GM23338 (cell line): ENCODE data around the gene MAPK1. TPM values are rescaled to one million over a fixed set of nuclear protein-coding genes. Genes with fewer than 3 reads are reported as not detected.

ENCODE experiments used
- ATAC-seq: fragments of 200-7000 bp; cut with Tn5 transposase; 3 replicates; pipeline ENCODE4 v1.9.1; 2020
- DNase-seq: peaks from one replicate; pipeline ENCODE4 v3.0.0-alpha.2; 2015; ENCODE audit warnings: low spot score
- H2AFZ ChIP-seq: fragments of 200-600 bp; sonication (generic); 2 replicates; pipeline ENCODE4 v1.8.0; 2016; ENCODE audit warnings: antibody characterized with exemption, mild to moderate bottlenecking, moderate library complexity
- H3F3A ChIP-seq: fragments of 200-600 bp; sonication (generic); replicated peaks from 2 replicates; pipeline ENCODE4 v1.8.0; 2017; ENCODE audit warnings: antibody characterized with exemption, mixed run types, low read depth
- H3K27ac ChIP-seq: fragments of 200-600 bp; sonication (generic); 2 replicates; pipeline ENCODE4 v1.6.1; 2016; ENCODE audit warnings: low read depth
- H3K27me3 ChIP-seq: fragments of 200-600 bp; sonication (generic); 2 replicates; pipeline ENCODE4 v1.8.0; 2016; ENCODE audit warnings: mild to moderate bottlenecking, mixed run types, moderate library complexity; ENCODE audit not compliant: insufficient read depth
- H3K36me3 ChIP-seq: fragments of 200-600 bp; sonication (generic); 2 replicates; pipeline ENCODE4 v1.8.0; 2016; ENCODE audit warnings: mild to moderate bottlenecking; ENCODE audit not compliant: insufficient read depth
- H3K4me1 ChIP-seq: fragments of 200-600 bp; sonication (generic); 2 replicates; pipeline ENCODE4 v1.8.0; 2016; ENCODE audit warnings: mild to moderate bottlenecking, moderate library complexity; ENCODE audit not compliant: insufficient read depth
- H3K4me2 ChIP-seq: fragments of 200-600 bp; sonication (generic); 2 replicates; pipeline ENCODE4 v1.7.1; 2017; ENCODE audit warnings: mixed run types
- H3K4me3 ChIP-seq: fragments of 200-600 bp; sonication (generic); 2 replicates; pipeline ENCODE4 v1.6.1; 2016; ENCODE audit warnings: mixed run types
- H3K79me2 ChIP-seq: fragments of 200-600 bp; sonication (generic); replicated peaks from 2 replicates; pipeline ENCODE4 v1.8.0; 2017; ENCODE audit warnings: mild to moderate bottlenecking; ENCODE audit not compliant: insufficient read depth
- H3K9me2 ChIP-seq: fragments of 200-600 bp; sonication (generic); 2 replicates; pipeline ENCODE4 v1.8.0; 2017; ENCODE audit not compliant: insufficient read depth
- H4K20me1 ChIP-seq: fragments of 200-600 bp; sonication (generic); replicated peaks from 2 replicates; pipeline ENCODE4 v1.8.0; 2017; ENCODE audit warnings: mild to moderate bottlenecking; ENCODE audit not compliant: insufficient read depth
- H3K27ac Mint-ChIP-seq: 2 replicates; pipeline ENCODE4 v1.8.0; 2020; ENCODE audit warnings: inconsistent platforms, mild to moderate bottlenecking, moderate library complexity, mixed read lengths
- H3K27me3 Mint-ChIP-seq: 3 replicates; pipeline ENCODE4 v1.8.0; 2022; ENCODE audit warnings: low read depth, mild to moderate bottlenecking, moderate library complexity, mixed read lengths, inconsistent platforms; ENCODE audit not compliant: insufficient read depth, poor library complexity
- H3K36me3 Mint-ChIP-seq: 3 replicates; pipeline ENCODE4 v1.8.0; 2021; ENCODE audit warnings: low read depth, mild to moderate bottlenecking, inconsistent platforms, moderate library complexity, mixed read lengths
- H3K4me1 Mint-ChIP-seq: 3 replicates; pipeline ENCODE4 v1.8.0; 2020; ENCODE audit warnings: mild to moderate bottlenecking, inconsistent platforms, mixed read lengths
- H3K4me3 Mint-ChIP-seq: 3 replicates; pipeline ENCODE4 v1.8.0; 2021; ENCODE audit warnings: moderate library complexity, mild to moderate bottlenecking, inconsistent platforms, mixed read lengths
- H3K9me3 Mint-ChIP-seq: 3 replicates; pipeline ENCODE4 v1.8.0; 2020; ENCODE audit warnings: moderate library complexity, mild to moderate bottlenecking, inconsistent platforms, mixed read lengths
- EZH2 ChIP-seq: fragments of 200-600 bp; sonication (generic); IDR thresholded peaks from one replicate; pipeline ENCODE4 v1.8.0; 2017; ENCODE audit warnings: antibody characterized with exemption, mild to moderate bottlenecking, low read depth; ENCODE audit not compliant: unreplicated experiment
- NANOG ChIP-seq: IDR thresholded peaks from 2 replicates; pipeline ENCODE4 v1.6.1; 2016; ENCODE audit warnings: antibody characterized with exemption, borderline replicate concordance
- POLR2AphosphoS5 ChIP-seq: IDR thresholded peaks from 2 replicates; pipeline ENCODE4 v1.6.1; 2016; ENCODE audit warnings: antibody characterized with exemption, low read depth
- STAT1 ChIP-seq: IDR thresholded peaks from one replicate; pipeline ENCODE4 v1.6.1; 2016; ENCODE audit warnings: antibody characterized with exemption; ENCODE audit not compliant: unreplicated experiment
- ZNF114 ChIP-seq: fragments of 250-450 bp; sonication (Bioruptor Pico); IDR thresholded peaks from 2 replicates; pipeline ENCODE4 v1.5.0; 2020; ENCODE audit warnings: mild to moderate bottlenecking, moderate library complexity
- ZNF331 ChIP-seq: fragments of 250-450 bp; sonication (Bioruptor Pico); IDR thresholded peaks from 2 replicates; pipeline ENCODE4 v1.5.0; 2020; ENCODE audit warnings: low read depth, mild to moderate bottlenecking, moderate library complexity
- polyA plus RNA-seq: library from polyadenylated mRNA; unstranded; fragments of >200 nt; fragmentation: Nextera tagmentation; extraction: Ambion mirVana; gene quantifications from 2 replicates; pipeline ENCODE4 v1.2.1, GENCODE V29; 2016
- total RNA-seq: library from RNA; depleted of rRNA; stranded (reverse); fragments of >200 nt; shearing (Covaris generic); gene quantifications from 2 replicates; pipeline ENCODE4 v1.2.3, GENCODE V29; 2014
- TF ChIP-seq, protein P1 (sequence below): IDR thresholded peaks from 2 replicates; pipeline ENCODE4 v1.6.1; 2016; ENCODE audit warnings: antibody characterized with exemption
- TF ChIP-seq, protein P2 (sequence below): fragments of 250-450 bp; sonication (Bioruptor Pico); IDR thresholded peaks from 2 replicates; pipeline ENCODE4 v1.5.0; 2020; ENCODE audit warnings: mild to moderate bottlenecking, moderate library complexity
- TF ChIP-seq, protein P3 (sequence below), 2 experiments: fragments of 200-600 bp in 1 of 2; sonication (generic) in 1 of 2; conservative IDR thresholded peaks; 2 replicates each; pipeline versions ENCODE4 v1.5.1 to v1.6.1; 2016 to 2017; ENCODE audit warnings: antibody characterized with exemption in 2 of 2, low read depth in 2 of 2, mild to moderate bottlenecking in 2 of 2, moderate library complexity in 1 of 2

MAPK1 gene
- total and polyA plus RNA-seq, 2 experiments from 2014 or later = 17.4 to 77.5 TPM

DNA sequence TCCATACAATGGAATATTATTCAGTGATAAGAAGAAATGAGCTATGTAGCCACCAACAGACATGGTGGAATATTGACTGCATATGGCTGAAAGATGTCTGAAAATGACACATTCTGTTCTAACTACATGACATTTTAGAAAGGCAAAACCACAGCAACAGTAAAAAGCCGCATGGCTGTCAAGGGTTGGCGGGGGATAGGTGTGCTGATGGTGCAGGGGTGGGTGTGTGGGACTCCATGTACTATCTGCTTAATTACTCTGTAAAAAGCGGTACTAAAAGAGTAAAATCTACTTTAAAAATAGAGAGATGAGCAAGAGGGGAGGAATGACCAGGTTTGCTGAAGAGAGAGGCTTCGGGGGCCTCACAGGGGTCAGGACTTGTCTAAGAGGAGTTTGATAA, 115.2 kb downstream of the MAPK1 start:
- Histone ChIP-seq H3K4me2 (no peak overlapping the region), H3K4me1 (no peaks in the 10 kb centered on the region), H3K9me2 (no peaks in the 10 kb centered on the region), H3K79me2 (no peaks in the 10 kb centered on the region), H3K27me3 (no peaks in the 10 kb centered on the region), H3K27ac (no peak overlapping the region), H4K20me1 (0 out of 2 replicates have a peak, but pooled peaks cover 4% of the 10 kb centered on the region), H3K36me3 (no peaks in the 10 kb centered on the region), H3K4me3 (no peak overlapping the region), H3F3A (peaks cover 6% of the 10 kb centered on the region; the same call in 1 of the 2 replicates), H2AFZ (no peak overlapping the region)
- no peak overlapping the region for H3K27ac Mint-ChIP-seq
- no peaks in the 10 kb centered on the region; the same call in 2 of the 3 replicates for H3K36me3 Mint-ChIP-seq
- TF ChIP-seq, protein P1, sequence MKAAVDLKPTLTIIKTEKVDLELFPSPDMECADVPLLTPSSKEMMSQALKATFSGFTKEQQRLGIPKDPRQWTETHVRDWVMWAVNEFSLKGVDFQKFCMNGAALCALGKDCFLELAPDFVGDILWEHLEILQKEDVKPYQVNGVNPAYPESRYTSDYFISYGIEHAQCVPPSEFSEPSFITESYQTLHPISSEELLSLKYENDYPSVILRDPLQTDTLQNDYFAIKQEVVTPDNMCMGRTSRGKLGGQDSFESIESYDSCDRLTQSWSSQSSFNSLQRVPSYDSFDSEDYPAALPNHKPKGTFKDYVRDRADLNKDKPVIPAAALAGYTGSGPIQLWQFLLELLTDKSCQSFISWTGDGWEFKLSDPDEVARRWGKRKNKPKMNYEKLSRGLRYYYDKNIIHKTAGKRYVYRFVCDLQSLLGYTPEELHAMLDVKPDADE = no peak
- TF ChIP-seq POLR2AphosphoS5 (no peak), ZNF114 (CRISPR knock-in tag) (no peak)
- no peak for ATAC-seq
- H3K27me3 Mint-ChIP-seq = peaks cover 9% of the 10 kb centered on the region
- no peaks in the 10 kb centered on the region; the same call in 2 of the 3 replicates for H3K9me3 Mint-ChIP-seq
- H3K4me3 Mint-ChIP-seq = no peak overlapping the region
- no peak for DNase-seq
- peaks cover 14% of the 10 kb centered on the region for H3K4me1 Mint-ChIP-seq

DNA sequence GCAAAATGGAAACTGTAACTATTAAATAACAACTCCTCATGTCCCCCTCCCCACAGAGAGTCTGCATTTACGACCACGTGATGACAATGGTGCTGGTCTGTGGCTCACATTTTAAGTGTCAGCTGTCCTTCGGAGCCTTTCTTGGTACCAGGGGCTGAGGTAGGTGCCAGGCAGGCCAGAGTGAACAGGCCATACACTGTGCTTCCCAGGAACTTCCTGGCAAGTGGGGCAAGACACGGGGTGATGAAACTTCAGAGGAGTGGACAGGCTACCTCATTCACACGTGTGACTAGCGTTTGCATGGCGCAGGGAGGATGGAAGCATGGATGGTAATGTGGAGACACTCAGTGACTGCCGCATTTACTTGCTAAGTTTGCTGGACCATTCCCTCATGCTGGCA, 121.5 kb downstream of the MAPK1 start:
- Histone ChIP-seq H3K9me2 (no peaks in the 10 kb centered on the region), H2AFZ (no peak overlapping the region), H3K27me3 (no peaks in the 10 kb centered on the region), H3K4me1 (no peaks in the 10 kb centered on the region), H3K36me3 (no peaks in the 10 kb centered on the region), H3K27ac (no peak overlapping the region), H3K79me2 (no peaks in the 10 kb centered on the region), H3F3A (no peaks in the 10 kb centered on the region), H3K4me3 (no peak overlapping the region), H3K4me2 (no peak overlapping the region), H4K20me1 (no peaks in the 10 kb centered on the region)
- Mint-ChIP-seq H3K27me3 (peaks cover 8% of the 10 kb centered on the region), H3K4me3 (no peak overlapping the region), H3K36me3 (no peaks in the 10 kb centered on the region), H3K27ac (no peak overlapping the region), H3K9me3 (no peaks in the 10 kb centered on the region; the same call in 2 of the 3 replicates), H3K4me1 (peaks cover 7% of the 10 kb centered on the region; the same call in 2 of the 3 replicates)
- DNase-seq (no peak), ATAC-seq (no peak)
- no peak for TF ChIP-seq POLR2AphosphoS5
- no peak for TF ChIP-seq ZNF114 (CRISPR knock-in tag)
- no peak for TF ChIP-seq NANOG
- no peak for TF ChIP-seq STAT1
- TF ChIP-seq, protein P2, sequence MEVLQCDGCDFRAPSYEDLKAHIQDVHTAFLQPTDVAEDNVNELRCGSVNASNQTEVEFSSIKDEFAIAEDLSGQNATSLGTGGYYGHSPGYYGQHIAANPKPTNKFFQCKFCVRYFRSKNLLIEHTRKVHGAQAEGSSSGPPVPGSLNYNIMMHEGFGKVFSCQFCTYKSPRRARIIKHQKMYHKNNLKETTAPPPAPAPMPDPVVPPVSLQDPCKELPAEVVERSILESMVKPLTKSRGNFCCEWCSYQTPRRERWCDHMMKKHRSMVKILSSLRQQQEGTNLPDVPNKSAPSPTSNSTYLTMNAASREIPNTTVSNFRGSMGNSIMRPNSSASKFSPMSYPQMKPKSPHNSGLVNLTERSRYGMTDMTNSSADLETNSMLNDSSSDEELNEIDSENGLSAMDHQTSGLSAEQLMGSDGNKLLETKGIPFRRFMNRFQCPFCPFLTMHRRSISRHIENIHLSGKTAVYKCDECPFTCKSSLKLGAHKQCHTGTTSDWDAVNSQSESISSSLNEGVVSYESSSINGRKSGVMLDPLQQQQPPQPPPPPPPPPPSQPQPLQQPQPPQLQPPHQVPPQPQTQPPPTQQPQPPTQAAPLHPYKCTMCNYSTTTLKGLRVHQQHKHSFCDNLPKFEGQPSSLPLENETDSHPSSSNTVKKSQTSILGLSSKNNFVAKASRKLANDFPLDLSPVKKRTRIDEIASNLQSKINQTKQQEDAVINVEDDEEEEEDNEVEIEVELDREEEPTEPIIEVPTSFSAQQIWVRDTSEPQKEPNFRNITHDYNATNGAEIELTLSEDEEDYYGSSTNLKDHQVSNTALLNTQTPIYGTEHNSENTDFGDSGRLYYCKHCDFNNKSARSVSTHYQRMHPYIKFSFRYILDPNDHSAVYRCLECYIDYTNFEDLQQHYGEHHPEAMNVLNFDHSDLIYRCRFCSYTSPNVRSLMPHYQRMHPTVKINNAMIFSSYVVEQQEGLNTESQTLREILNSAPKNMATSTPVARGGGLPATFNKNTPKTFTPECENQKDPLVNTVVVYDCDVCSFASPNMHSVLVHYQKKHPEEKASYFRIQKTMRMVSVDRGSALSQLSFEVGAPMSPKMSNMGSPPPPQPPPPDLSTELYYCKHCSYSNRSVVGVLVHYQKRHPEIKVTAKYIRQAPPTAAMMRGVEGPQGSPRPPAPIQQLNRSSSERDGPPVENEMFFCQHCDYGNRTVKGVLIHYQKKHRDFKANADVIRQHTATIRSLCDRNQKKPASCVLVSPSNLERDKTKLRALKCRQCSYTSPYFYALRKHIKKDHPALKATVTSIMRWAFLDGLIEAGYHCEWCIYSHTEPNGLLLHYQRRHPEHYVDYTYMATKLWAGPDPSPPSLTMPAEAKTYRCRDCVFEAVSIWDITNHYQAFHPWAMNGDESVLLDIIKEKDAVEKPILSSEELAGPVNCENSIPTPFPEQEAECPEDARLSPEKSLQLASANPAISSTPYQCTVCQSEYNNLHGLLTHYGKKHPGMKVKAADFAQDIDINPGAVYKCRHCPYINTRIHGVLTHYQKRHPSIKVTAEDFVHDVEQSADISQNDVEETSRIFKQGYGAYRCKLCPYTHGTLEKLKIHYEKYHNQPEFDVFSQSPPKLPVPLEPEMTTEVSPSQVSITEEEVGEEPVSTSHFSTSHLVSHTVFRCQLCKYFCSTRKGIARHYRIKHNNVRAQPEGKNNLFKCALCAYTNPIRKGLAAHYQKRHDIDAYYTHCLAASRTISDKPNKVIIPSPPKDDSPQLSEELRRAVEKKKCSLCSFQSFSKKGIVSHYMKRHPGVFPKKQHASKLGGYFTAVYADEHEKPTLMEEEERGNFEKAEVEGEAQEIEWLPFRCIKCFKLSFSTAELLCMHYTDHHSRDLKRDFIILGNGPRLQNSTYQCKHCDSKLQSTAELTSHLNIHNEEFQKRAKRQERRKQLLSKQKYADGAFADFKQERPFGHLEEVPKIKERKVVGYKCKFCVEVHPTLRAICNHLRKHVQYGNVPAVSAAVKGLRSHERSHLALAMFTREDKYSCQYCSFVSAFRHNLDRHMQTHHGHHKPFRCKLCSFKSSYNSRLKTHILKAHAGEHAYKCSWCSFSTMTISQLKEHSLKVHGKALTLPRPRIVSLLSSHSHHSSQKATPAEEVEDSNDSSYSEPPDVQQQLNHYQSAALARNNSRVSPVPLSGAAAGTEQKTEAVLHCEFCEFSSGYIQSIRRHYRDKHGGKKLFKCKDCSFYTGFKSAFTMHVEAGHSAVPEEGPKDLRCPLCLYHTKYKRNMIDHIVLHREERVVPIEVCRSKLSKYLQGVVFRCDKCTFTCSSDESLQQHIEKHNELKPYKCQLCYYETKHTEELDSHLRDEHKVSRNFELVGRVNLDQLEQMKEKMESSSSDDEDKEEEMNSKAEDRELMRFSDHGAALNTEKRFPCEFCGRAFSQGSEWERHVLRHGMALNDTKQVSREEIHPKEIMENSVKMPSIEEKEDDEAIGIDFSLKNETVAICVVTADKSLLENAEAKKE (CRISPR knock-in tag) = no peak
- no peak for TF ChIP-seq ZNF331
- TF ChIP-seq, protein P3, sequence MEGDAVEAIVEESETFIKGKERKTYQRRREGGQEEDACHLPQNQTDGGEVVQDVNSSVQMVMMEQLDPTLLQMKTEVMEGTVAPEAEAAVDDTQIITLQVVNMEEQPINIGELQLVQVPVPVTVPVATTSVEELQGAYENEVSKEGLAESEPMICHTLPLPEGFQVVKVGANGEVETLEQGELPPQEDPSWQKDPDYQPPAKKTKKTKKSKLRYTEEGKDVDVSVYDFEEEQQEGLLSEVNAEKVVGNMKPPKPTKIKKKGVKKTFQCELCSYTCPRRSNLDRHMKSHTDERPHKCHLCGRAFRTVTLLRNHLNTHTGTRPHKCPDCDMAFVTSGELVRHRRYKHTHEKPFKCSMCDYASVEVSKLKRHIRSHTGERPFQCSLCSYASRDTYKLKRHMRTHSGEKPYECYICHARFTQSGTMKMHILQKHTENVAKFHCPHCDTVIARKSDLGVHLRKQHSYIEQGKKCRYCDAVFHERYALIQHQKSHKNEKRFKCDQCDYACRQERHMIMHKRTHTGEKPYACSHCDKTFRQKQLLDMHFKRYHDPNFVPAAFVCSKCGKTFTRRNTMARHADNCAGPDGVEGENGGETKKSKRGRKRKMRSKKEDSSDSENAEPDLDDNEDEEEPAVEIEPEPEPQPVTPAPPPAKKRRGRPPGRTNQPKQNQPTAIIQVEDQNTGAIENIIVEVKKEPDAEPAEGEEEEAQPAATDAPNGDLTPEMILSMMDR (conservative IDR thresholded peaks at IDR 0.05; ENCODE audit: low read depth in 2 of 2) = no peak
- TF ChIP-seq EZH2 = no peak
